Loucy (cell line): ENCODE results near the gene AGBL3.

Experiments
- H2AFZ ChIP-seq: fragments of 200-600 bp; sonication (generic); 2 replicates; pipeline ENCODE4 v1.6.0; 2016; ENCODE audit warnings: antibody characterized with exemption, mild to moderate bottlenecking, low read length, moderate library complexity
- H3F3A ChIP-seq: fragments of 200-600 bp; 2 replicates; pipeline ENCODE4 v1.6.0; 2016; ENCODE audit warnings: antibody characterized with exemption, low read depth, mild to moderate bottlenecking
- H3K27me3 ChIP-seq: fragments of 200-600 bp; sonication (generic); 2 replicates; pipeline ENCODE4 v1.6.1; 2014; ENCODE audit warnings: low read length, mild to moderate bottlenecking; ENCODE audit not compliant: insufficient read depth, poor library complexity, severe bottlenecking
- H3K36me3 ChIP-seq: fragments of 200-600 bp; sonication (generic); 2 replicates; pipeline ENCODE4 v1.6.1; 2016; ENCODE audit warnings: low read length; ENCODE audit not compliant: insufficient read depth
- H3K4me1 ChIP-seq: fragments of 200-600 bp; sonication (generic); 2 replicates; pipeline ENCODE4 v1.5.1; 2014; ENCODE audit warnings: low read length, mild to moderate bottlenecking; ENCODE audit not compliant: insufficient read depth, poor library complexity, severe bottlenecking
- H3K4me2 ChIP-seq: fragments of 200-600 bp; sonication (generic); 2 replicates; pipeline ENCODE4 v1.6.0; 2014; ENCODE audit warnings: antibody characterized with exemption, low read length, low read depth, mild to moderate bottlenecking; ENCODE audit not compliant: poor library complexity, severe bottlenecking
- H3K4me3 ChIP-seq: fragments of 200-600 bp; sonication (generic); 2 replicates; pipeline ENCODE4 v1.5.1; 2014; ENCODE audit warnings: low read length, mild to moderate bottlenecking, mixed read lengths; ENCODE audit not compliant: poor library complexity, severe bottlenecking
- H3K79me2 ChIP-seq: fragments of 200-600 bp; sonication (generic); 2 replicates; pipeline ENCODE4 v1.6.1; 2014; ENCODE audit warnings: low read length; ENCODE audit not compliant: insufficient read depth
- H3K9ac ChIP-seq: fragments of 200-600 bp; sonication (generic); 2 replicates; pipeline ENCODE4 v1.6.0; 2014; ENCODE audit warnings: mild to moderate bottlenecking, low read depth, low read length, moderate library complexity; ENCODE audit not compliant: poor library complexity, severe bottlenecking
- H3K9me2 ChIP-seq: fragments of 200-600 bp; sonication (generic); replicated peaks from 2 replicates; pipeline ENCODE4 v1.6.1; 2016; ENCODE audit warnings: low read depth, low read length, mixed read lengths
- H3K9me3 ChIP-seq: fragments of 200-600 bp; sonication (generic); 2 replicates; pipeline ENCODE4 v1.6.1; 2014; ENCODE audit warnings: mild to moderate bottlenecking, antibody characterized with exemption, low read length, low read depth; ENCODE audit not compliant: insufficient read depth
- H4K20me1 ChIP-seq: fragments of 200-600 bp; sonication (generic); 2 replicates; pipeline ENCODE4 v1.6.0; 2014; ENCODE audit warnings: antibody characterized with exemption, low read length, mild to moderate bottlenecking; ENCODE audit not compliant: insufficient read depth, poor library complexity, severe bottlenecking
- CTCF ChIP-seq: fragments of 200-600 bp; sonication (generic); conservative IDR thresholded peaks from 2 replicates; pipeline ENCODE4 v1.5.1; 2014; ENCODE audit warnings: mild to moderate bottlenecking, antibody characterized with exemption, low read length
- EZH2phosphoT487 ChIP-seq: fragments of 200-600 bp; IDR thresholded peaks from 2 replicates; pipeline ENCODE4 v1.6.1; 2018; ENCODE audit warnings: antibody characterized with exemption, mild to moderate bottlenecking, moderate library complexity, borderline replicate concordance

The AGBL3 gene

DNA sequence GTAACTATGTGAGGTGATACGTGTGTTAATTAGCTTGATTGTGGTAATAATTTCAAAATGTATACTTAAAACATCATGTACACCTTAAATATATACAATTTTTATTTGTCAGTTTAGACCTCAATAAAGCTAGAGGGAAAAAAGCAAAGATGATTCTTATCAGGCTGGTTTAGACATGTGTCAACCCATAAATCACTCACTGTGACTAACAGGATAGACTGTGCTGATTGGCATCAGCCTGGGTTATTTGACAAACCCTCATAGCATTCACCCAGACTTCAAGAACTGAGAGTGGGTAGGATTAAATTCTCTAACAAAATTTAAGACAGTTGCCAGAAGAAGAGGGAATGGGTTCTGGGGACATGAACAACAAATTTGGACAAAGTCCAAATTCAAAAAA is 87.8 kb downstream of the AGBL3 start:
- Histone ChIP-seq H3K9me2 (no peaks in the 10 kb centered on the region), H3K36me3 (no peaks in the 10 kb centered on the region), H3K9ac (no peak overlapping the region), H3K4me2 (no peak overlapping the region), H4K20me1 (no peaks in the 10 kb centered on the region), H3K4me1 (no peaks in the 10 kb centered on the region), H3F3A (no peaks in the 10 kb centered on the region), H3K27me3 (no peaks in the 10 kb centered on the region), H3K9me3 (no peaks in the 10 kb centered on the region), H3K4me3 (no peak overlapping the region), H3K79me2 (no peaks in the 10 kb centered on the region), H2AFZ (no peak overlapping the region)
- no peak for TF ChIP-seq EZH2phosphoT487

DNA sequence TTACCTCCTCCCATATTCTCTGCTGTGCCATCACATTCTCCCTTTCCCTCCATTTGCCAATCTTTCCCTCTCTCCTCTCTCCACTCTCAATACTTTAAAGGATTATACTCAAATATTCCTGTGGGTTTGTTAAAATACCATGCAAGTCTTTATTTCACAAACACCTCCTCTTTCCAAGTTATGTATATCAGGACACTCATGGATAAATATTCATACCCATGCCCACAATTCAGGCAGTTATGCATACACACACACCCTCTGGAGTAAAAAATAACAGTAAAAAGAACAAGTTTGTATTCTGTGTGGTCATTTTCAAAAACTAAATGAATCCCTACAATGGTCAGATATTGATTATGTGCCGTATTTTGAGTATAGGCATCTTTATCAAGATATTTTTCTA is 88.2 kb downstream of the AGBL3 start:
- Histone ChIP-seq H4K20me1 (no peaks in the 10 kb centered on the region), H3K27me3 (no peaks in the 10 kb centered on the region), H3K4me3 (no peak overlapping the region), H3K9me2 (no peaks in the 10 kb centered on the region), H3K4me2 (no peak overlapping the region), H2AFZ (no peak overlapping the region), H3F3A (no peaks in the 10 kb centered on the region), H3K4me1 (no peaks in the 10 kb centered on the region), H3K79me2 (no peaks in the 10 kb centered on the region), H3K36me3 (no peaks in the 10 kb centered on the region), H3K9ac (no peak overlapping the region), H3K9me3 (no peaks in the 10 kb centered on the region)
- TF ChIP-seq EZH2phosphoT487 (no peak), CTCF (no peak)

DNA sequence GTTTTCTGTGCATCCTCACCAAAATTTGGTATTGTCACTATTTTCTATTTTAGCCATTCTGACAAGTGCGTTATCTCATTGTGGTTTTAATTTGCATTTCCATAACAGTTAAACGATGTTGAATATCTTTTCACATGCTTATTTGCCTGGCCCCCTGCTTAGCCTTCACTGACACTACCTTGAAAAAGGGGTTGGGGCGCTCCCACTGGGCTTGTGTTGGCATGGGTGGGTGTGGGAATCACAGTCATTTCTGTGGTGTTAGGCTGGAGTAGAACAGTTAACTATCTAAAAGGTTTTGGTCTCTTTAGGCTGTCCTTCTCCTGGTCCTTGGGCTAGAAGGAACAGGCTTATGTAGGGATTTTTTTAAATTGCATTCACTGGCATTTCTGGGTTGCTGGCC is 89.4 kb downstream of the AGBL3 start:
- Histone ChIP-seq H3K9me3 (no peaks in the 10 kb centered on the region), H3K4me1 (no peaks in the 10 kb centered on the region), H4K20me1 (no peaks in the 10 kb centered on the region), H3K4me2 (no peak overlapping the region), H3F3A (no peaks in the 10 kb centered on the region), H3K27me3 (no peaks in the 10 kb centered on the region), H2AFZ (no peak overlapping the region), H3K4me3 (no peak overlapping the region), H3K9me2 (no peaks in the 10 kb centered on the region), H3K9ac (no peak overlapping the region), H3K36me3 (no peaks in the 10 kb centered on the region), H3K79me2 (no peaks in the 10 kb centered on the region)
- TF ChIP-seq CTCF: no peak
- no peak for TF ChIP-seq EZH2phosphoT487

DNA sequence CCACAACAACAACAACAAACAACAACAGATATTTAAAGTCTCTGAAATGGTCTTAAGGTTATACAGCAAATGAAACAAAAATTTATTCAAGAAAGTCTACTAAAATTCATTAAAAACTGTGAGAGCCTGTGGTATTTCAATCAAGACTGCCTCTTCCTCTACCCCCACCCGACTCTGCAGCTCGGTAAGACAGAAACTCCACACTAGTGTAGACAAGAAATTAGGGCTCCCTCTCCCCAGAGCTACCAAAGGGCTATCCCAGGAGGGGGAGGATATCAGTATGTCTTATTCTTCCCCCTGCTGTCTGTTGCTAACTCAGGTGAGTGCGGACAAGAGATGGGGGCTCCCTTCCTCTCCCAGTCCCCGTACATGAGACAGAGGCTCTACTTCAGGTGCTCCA is 90.6 kb downstream of the AGBL3 start:
- Histone ChIP-seq H3K9ac (no peak overlapping the region), H3K4me3 (no peak overlapping the region), H3K9me2 (no peaks in the 10 kb centered on the region), H3K79me2 (no peaks in the 10 kb centered on the region), H4K20me1 (no peaks in the 10 kb centered on the region), H3K36me3 (no peaks in the 10 kb centered on the region), H3K27me3 (no peaks in the 10 kb centered on the region), H3K4me1 (no peaks in the 10 kb centered on the region), H3K9me3 (no peaks in the 10 kb centered on the region), H3F3A (no peaks in the 10 kb centered on the region), H3K4me2 (no peak overlapping the region), H2AFZ (no peak overlapping the region)
- TF ChIP-seq CTCF: no peak
- no peak for TF ChIP-seq EZH2phosphoT487
